GM19328 (cell line): ENCODE results near the gene SLC4A9.

Experiments
- ATAC-seq: cut with Tn5 transposase; IDR thresholded peaks from one replicate; pipeline ENCODE4 v1.9.1; 2021; ENCODE audit warnings: mild to moderate bottlenecking, moderate library complexity; ENCODE audit not compliant: unreplicated experiment

SLC4A9 gene

DNA sequence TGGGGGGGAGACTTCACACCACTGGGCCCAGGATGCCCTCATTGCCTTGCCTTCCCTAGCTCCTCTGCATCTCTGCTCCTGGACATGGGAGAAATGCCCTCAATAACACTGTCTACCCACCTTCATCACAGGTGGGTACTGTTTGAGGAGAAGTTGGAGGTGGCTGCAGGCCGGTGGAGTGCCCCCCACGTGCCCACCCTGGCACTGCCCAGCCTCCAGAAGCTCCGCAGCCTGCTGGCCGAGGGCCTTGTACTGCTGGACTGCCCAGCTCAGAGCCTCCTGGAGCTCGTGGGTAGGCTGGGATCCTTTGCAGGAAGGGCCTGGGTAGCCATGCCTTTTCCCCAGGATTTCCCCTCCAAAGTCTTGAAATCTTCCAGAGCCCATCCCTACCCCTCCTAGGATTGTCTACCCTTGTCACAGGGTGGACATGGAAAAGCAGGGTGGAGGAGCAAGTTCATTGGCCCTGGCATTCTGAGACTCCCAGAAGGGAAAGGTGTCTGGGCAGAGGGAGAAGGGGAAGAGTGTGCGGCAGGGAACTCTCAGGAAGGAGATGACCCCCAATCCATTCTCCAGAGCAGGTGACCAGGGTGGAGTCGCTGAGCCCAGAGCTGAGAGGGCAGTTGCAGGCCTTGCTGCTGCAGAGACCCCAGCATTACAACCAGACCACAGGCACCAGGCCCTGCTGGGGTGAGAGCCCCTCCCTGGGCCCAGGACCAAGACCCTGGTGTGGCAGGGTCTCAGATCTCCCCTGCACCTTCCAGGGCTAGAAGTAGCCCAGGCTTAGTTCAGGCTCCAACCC is 886 bp downstream of the SLC4A9 start:
- no peak for ATAC-seq

DNA sequence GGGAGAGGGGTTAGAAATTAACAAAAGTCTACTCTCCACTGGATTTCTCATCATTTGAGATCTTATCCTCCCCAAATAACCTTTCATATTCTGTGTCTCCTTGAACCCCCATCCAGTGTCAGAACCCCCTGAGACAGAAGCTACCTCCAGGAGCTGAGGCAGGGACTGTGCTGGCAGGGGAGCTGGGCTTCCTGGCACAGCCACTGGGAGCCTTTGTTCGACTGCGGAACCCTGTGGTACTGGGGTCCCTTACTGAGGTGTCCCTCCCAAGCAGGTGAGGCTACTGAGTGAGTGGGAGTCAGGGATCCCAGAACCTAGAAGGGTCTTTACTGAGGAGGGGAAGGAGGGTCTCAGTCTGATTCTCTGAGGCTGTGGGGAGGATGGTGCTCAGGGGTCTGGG is 1.9 kb downstream of the SLC4A9 start:
- ATAC-seq, result no peak

DNA sequence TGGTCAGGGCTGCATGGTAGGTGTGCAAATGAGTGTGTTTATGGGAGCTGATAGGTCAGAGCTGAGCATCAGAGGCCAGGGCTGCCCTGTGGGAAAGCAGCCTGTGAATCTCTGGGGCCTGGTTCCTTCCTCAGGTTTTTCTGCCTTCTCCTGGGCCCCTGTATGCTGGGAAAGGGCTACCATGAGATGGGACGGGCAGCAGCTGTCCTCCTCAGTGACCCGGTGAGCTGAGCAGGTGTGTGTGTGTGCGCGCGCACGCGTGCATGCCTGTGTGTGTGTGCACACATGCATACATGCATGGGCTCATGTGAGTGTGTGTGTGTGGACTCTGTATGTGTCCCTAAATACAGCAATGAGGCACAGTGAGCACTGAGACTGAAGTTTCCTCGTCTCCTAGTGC is 2.3 kb downstream of the SLC4A9 start:
- ATAC-seq, result no peak

DNA sequence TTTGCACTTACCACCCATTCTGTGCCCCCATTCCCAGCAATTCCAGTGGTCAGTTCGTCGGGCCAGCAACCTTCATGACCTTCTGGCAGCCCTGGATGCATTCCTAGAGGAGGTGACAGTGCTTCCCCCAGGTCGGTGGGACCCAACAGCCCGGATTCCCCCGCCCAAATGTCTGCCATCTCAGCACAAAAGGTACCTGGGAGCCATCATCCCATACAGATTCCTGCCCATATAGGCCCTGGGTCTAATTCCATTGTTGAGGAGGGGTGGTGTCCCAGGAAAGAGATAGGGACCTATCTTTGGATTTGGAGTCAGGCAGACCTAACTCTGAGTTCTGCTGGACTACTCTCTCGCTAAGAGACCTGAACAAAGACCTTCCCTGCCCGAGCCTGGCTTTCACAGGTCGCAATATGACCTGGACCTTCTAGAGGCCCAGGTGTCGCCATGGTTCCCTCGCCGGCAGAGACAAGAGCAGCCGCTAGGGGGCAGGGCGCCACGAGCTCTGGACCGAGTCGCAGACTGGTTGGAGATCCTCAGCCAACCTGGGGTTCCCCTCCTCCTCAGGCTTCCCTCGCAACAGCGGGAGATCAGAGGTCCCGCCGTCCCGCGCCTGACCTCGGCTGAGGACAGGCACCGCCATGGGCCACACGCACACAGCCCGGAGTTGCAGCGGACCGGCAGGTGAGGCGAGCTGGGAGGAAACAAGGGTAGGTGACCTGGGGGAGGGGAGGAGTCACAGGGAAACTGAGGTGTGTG is 3.1 kb downstream of the SLC4A9 start:
- ATAC-seq, result no peak

DNA sequence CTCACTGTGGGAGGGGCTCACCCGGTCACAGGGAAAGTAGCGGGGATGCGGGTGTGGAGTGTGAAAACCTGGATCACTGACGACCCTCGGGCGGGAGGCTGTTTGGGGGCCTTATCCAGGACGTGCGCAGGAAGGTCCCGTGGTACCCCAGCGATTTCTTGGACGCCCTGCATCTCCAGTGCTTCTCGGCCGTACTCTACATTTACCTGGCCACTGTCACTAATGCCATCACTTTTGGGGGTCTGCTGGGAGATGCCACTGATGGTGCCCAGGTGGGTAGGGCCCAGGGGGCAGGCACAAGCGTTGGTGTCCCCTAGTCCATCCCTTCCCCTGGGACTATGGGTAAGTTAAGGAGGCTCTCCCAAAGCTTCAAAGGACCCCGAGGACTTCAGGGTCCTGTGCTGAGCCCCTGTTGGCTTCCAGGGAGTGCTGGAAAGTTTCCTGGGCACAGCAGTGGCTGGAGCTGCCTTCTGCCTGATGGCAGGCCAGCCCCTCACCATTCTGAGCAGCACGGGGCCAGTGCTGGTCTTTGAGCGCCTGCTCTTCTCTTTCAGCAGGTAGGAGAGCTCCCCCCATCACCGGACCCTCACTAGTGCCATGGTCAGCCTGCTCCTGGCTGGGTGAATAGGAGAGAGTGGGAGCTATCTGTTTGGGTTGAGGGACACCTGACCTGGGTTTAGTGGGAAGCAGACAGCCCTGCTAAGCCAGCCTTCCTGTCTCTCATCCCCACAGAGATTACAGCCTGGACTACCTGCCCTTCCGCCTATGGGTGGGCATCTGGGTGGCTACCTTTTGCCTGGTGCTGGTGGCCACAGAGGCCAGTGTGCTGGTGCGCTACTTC is 3.9 kb downstream of the SLC4A9 start:
- ATAC-seq, result no peak

DNA sequence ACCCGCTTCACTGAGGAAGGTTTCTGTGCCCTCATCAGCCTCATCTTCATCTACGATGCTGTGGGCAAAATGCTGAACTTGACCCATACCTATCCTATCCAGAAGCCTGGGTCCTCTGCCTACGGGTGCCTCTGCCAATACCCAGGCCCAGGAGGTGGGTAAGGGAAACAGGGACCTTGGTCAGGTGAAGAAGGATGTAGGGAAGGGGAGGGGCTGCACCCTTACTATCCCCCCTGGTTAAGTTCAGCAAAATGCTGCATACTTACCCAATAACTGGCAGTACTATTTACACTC is 4.4 kb downstream of the SLC4A9 start:
- no peak for ATAC-seq

DNA sequence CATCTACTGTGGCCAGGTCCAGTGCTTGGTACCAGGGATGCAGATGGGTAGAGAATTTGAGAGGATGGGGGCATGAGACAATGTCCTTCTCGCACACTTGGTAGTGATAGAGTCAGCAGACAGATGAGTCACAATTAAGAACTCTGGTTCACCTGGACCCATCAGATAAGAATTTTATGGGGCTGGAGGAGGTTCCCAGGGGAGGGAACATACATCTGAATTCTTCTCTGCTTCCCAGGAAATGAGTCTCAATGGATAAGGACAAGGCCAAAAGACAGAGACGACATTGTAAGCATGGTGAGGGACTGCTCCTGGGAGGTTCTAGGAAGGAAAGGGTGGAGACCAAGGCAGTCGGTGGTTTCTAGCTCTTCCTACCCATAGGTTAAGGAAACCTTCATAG is 5.3 kb downstream of the SLC4A9 start:
- no peak for ATAC-seq

DNA sequence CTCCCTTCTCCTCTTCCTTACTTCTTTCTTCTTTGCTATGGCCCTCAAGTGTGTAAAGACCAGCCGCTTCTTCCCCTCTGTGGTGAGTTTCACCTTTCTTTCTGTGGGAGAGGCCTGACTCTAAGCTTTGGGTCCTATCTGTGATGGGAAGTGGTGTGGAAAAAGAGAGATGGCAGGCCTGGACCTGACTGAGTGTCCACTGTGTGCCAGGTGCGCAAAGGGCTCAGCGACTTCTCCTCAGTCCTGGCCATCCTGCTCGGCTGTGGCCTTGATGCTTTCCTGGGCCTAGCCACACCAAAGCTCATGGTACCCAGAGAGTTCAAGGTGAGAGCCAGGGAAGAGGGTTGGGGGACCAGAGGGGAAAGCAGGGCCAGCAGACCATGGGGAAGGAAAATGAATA is 5.9 kb downstream of the SLC4A9 start:
- no peak for ATAC-seq

DNA sequence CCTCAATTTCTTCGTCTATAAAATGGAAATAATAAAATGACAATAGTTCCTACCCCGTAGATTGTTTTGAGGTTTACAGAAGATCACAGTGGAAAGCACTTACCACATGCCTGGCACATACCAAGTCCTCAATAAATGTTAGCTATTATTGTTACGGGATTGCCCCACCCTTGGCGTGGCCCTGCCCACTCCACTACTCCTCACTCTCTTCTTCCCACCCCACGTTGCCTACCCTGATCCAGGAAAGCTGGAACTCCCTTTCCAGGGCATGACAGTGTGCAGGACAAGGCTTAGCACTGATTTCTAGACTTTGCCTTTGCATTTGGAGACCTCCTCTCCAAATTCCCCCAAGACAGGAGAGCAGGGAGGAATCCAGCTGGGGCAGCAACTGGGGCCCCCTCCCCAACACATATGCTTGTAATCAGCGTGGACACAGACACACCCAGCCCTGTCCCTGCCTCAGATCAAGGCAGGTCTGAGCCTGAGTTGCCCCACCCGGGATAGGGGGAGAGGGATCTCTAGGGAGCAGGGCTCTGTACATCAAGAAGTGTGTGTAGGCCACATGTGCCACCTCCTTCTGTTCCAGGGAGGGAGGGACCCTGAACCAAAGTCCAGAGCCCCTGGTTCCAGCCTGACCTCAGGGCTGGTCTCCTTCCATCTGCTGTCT is 6.7 kb downstream of the SLC4A9 start:
- ATAC-seq, result no peak

DNA sequence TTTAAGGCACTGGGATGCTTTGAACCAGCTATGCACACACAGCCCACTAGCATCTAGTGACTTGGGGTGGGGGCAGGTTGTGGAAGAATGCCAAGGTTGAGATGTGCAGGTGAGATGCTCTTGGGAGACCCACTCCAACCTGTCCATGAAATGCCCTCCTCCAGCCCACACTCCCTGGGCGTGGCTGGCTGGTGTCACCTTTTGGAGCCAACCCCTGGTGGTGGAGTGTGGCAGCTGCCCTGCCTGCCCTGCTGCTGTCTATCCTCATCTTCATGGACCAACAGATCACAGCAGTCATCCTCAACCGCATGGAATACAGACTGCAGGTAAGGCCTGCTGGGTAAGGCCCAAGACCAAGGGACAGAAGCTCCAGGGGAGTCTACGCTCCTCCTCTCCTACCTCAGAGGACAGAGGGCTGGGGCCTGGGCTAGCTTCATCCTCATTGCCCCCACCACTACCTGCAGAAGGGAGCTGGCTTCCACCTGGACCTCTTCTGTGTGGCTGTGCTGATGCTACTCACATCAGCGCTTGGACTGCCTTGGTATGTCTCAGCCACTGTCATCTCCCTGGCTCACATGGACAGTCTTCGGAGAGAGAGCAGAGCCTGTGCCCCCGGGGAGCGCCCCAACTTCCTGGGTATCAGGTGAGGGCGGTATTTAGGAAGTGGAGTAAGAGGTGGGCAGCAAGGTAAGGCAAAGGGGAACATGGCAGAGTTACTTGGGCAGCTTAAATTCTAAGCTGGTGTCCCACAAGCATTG is 7.4 kb downstream of the SLC4A9 start:
- ATAC-seq, result no peak

DNA sequence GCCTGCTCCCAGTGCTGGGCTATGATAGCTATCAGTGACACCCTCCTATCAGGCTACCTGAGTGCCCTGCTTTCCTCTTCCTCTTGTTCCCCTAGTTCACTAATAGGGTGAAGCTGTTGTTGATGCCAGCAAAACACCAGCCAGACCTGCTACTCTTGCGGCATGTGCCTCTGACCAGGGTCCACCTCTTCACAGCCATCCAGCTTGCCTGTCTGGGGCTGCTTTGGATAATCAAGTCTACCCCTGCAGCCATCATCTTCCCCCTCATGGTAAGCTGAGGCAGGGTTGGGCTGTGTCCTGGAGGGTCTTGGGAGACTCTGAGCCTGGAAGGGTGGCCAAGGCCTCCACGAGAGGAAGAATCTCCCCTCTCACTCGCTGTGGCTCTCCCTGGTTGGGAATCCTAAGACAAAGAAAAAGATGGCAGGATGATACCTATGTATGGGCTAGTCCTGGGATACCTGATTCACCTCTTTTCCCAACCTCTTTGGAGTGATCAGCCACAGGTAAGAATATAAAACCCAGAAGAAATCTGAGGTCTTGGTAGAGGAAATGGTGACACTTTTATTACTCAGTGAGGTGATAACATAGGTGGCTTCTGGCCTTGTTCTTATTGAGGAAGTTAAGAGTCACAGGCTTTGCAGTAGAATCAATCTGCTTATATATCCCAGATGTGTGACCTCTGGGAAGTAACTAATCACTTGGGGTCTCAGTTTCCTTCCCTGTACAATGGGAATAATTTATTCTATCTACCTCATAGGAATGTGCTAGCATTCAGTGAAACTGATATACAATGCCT is 11.6 kb downstream of the SLC4A9 start:
- ATAC-seq, result no peak

DNA sequence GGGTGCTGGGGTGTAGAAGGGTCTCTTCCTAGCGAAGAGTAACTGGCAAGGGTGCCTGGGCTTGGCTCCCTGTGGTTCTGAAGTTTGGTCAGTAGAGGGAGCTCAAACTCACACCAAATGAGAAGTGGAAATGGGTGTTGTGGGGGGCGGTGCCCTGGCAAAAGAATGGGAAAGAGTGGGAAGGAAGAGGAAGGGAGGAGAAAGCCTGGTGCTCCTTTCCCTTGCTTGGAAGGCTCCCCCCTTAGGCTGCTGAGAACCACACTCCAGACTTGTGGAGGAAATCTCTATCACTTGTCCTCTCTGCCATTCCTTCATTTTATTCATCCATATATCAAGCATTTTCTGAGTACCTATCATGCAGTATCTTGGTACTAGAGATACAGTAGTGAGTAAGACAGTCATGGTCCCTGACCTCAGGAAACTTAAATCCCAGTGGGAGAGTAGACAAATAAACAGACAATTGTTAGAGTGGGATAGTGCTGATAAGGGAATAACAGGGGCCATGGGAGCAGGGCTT is 13.0 kb downstream of the SLC4A9 start:
- ATAC-seq, result no peak

DNA sequence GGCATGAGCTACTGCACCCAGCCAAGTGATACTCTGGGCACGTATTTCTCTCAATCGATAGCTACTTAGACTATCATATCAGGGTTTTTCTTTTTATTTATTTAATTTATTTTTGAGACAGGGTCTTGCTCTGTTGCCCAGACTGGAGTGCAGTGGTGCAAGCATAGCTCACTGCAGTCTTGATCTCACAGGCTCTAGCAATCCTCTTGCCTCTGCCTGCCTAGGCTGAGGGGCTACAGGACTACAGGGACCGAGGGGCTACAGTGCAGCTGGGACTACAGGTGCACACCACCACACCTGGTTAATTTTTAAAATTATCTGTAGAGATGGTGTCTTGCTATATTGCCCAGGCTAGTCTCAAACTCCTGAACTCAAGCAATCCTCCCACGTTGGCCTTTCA is 21.4 kb downstream of the SLC4A9 start:
- ATAC-seq, result no peak

DNA sequence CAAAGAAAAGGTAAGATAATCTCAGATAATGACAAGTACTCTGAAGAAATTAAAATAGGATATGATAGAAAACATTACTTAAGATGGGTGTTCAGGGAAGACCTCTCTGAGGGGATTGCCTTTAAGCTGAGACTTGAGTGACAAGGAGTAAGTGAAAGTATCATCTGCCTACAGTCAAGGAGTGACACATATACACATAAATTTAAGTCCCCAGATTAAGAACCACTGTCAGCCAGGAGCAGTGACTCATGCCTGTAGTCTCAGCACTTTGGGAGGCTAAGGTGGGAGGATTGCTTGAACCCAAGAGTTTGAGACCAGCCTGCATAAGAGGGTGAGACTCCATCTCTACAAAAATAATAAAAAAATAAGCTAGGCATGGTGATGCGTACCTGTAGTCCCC is 22.0 kb downstream of the SLC4A9 start:
- no peak for ATAC-seq

DNA sequence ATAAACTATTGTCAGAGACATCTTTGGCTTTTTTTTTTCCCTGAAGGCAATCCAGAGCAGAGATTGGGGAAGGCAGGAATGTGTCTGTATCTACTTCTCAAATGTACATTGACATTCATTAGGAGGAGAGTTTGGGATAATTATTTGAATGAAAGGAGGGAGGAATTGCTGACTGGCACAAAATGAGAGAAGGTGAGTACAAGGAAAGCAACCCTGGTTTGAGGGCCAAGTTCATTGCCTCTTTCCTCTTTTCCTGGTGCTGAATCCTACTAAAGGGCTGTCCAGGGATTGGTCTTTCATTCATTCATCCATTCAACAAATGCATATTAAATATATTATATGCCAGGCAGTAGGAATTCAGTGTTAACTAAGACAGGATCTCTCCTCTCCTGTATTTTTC is 22.9 kb downstream of the SLC4A9 start:
- ATAC-seq, result no peak

DNA sequence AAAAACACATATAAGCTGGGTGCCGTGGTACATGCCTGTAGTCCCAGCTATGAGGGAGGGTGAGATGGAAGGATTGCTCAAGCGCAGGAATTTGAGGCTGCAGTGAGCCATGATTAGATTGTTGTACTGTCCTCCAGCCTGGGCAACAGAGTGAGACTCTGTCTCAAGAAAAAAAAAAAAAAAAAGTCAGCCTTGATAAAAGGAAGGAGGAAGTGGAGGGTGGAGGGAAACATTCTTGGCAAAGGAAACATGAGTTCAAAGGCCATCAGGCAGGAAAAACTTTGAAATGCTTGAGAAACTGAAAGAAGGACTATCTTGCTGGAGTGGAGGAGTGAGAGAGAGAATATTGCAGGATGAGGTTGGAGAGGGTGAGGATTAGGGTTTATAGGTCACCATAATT is 23.3 kb downstream of the SLC4A9 start:
- no peak for ATAC-seq

DNA sequence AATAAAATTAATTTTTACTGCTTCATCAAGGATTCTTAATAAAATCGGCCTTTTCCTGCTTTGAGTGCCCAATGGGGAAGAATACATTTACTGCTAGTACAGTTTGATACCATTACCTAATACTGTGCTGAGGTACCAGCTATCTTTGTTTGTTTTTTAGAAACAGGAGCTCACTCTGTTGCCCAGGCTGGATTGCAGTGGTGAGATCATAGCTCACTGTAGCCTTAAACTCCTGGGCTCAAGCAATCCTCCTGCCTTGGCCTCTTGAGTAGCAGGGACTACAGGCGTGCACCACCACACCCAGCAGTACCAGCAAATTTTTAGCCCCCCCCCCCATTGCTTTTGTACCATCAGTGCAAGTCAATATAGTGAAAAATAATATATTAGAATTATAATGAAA is 28.1 kb downstream of the SLC4A9 start:
- no peak for ATAC-seq

DNA sequence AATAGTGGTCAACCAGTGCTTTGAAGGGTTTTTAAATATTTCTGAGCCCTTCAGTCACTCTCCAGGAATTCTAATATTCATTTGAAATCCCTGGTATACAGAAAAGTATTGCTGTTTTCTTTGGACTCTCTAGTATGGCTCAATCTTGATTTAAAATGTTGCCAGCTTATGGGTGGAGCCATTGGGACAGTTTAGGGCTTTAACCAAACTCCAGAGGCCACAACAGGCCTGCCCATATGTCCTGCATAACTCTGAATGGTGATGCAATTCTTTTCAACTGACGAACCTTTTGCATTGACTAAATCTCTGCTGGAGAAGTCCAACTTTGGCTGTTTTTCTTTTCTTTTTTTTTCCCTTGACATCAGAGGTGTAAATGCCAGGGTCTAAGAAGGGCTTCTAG is 31.3 kb downstream of the SLC4A9 start:
- ATAC-seq, result no peak

DNA sequence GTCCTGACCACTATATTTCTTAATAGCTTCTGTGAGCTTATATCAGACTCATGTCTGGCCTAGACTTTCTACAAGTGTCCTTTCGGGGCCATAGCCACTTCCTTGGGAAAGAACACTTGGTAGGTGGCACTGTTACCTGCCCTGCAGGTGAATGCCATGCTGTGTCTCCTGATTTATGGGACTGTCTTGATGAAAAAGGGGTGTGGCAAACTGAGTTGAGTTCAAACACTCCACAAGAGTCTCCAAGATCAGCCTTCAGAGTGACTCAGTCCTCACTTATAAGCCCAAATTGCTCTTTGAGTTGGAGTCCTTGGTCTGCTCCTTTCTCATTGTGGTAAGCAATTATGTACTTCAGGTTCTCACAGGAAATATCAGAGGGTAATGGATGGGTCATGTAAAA is 31.7 kb downstream of the SLC4A9 start:
- ATAC-seq, result no peak

DNA sequence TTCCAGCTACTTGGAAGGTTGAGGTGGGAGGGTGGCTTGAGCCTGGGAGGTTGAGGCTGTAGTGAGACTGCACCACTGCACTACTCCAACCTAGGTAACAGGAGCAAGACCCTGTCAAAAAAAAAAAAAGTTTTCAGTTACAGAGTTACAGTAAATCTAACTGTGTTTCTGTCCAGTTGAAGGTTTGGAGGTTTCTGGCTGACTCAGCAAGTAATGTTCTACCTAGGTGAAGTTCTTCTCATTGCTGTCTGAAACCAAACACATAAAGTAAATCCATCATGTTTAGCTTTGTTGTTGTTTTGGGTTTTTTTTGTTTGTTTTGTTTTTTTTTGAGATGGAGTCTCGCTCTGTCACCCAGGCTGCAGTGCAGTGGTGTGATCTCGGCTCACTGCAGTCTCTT is 33.7 kb downstream of the SLC4A9 start:
- no peak for ATAC-seq
